HEK293 (cell line): ENCODE data around the gene TAF1L.

Experiments used
- BCL11B ChIP-seq: fragments of 450-650 bp; formaldehyde crosslinking; IDR thresholded peaks from 2 replicates; pipeline ENCODE4 v1.5.1; 2016; ENCODE audit warnings: low read depth, missing biosample characterization, missing genetic modification characterization
- CTCF ChIP-seq: fragments of 450-650 bp; formaldehyde crosslinking; IDR thresholded peaks from 2 replicates; pipeline ENCODE4 v1.5.1; 2016; ENCODE audit warnings: missing biosample characterization, missing genetic modification characterization
- IKZF3 ChIP-seq: fragments of 450-650 bp; IDR thresholded peaks from 2 replicates; pipeline ENCODE4 v1.5.0; 2018; ENCODE audit warnings: missing biosample characterization, mild to moderate bottlenecking, missing genetic modification characterization, moderate library complexity
- KLF9 ChIP-seq: fragments of 450-650 bp; formaldehyde crosslinking; IDR thresholded peaks from 2 replicates; pipeline ENCODE4 v1.5.1; 2016; ENCODE audit warnings: missing biosample characterization, missing genetic modification characterization, low read depth
- OVOL3 ChIP-seq: fragments of 450-650 bp; formaldehyde crosslinking; IDR thresholded peaks from 2 replicates; pipeline ENCODE4 v1.5.1; 2016; ENCODE audit warnings: missing biosample characterization, missing genetic modification characterization
- SETDB1 ChIP-seq: IDR thresholded peaks from one replicate; pipeline ENCODE4 v1.6.1; 2017; ENCODE audit warnings: mild to moderate bottlenecking, low read length, moderate library complexity, mixed read lengths; ENCODE audit not compliant: insufficient read length
- ZNF121 ChIP-seq: fragments of 450-650 bp; formaldehyde crosslinking; IDR thresholded peaks from 2 replicates; pipeline ENCODE4 v1.5.1; 2016; ENCODE audit warnings: missing biosample characterization, missing genetic modification characterization
- ZNF394 ChIP-seq: fragments of 450-650 bp; formaldehyde crosslinking; IDR thresholded peaks from 2 replicates; pipeline ENCODE4 v1.5.1; 2016; ENCODE audit warnings: missing biosample characterization, missing genetic modification characterization, mild to moderate bottlenecking, moderate library complexity, borderline replicate concordance
- ZNF707 ChIP-seq: fragments of 450-650 bp; formaldehyde crosslinking; IDR thresholded peaks from 2 replicates; pipeline ENCODE4 v1.5.1; 2016; ENCODE audit warnings: missing biosample characterization, missing genetic modification characterization
- TF ChIP-seq, protein P1 (sequence below): fragments of 450-650 bp; formaldehyde crosslinking; IDR thresholded peaks from 2 replicates; pipeline ENCODE4 v1.5.1; 2016; ENCODE audit warnings: missing biosample characterization, missing genetic modification characterization, low read depth
- TF ChIP-seq, protein P2 (sequence below): fragments of 450-650 bp; formaldehyde crosslinking; IDR thresholded peaks from 2 replicates; pipeline ENCODE4 v1.5.1; 2016; ENCODE audit warnings: missing biosample characterization, missing genetic modification characterization
- TF ChIP-seq, protein P3 (sequence below): fragments of 450-650 bp; IDR thresholded peaks from 2 replicates; pipeline ENCODE4 v1.5.1; 2018; ENCODE audit warnings: missing biosample characterization, mild to moderate bottlenecking, missing genetic modification characterization

- TF ChIP-seq ZNF394 (tag by site-specific recombination) = no peak
- no peak for TF ChIP-seq ZNF707 (tag by site-specific recombination)
- no peak for TF ChIP-seq CTCF (tag by site-specific recombination)
- TF ChIP-seq BCL11B = no peak
- no peak for TF ChIP-seq SETDB1
- TF ChIP-seq, protein P1, sequence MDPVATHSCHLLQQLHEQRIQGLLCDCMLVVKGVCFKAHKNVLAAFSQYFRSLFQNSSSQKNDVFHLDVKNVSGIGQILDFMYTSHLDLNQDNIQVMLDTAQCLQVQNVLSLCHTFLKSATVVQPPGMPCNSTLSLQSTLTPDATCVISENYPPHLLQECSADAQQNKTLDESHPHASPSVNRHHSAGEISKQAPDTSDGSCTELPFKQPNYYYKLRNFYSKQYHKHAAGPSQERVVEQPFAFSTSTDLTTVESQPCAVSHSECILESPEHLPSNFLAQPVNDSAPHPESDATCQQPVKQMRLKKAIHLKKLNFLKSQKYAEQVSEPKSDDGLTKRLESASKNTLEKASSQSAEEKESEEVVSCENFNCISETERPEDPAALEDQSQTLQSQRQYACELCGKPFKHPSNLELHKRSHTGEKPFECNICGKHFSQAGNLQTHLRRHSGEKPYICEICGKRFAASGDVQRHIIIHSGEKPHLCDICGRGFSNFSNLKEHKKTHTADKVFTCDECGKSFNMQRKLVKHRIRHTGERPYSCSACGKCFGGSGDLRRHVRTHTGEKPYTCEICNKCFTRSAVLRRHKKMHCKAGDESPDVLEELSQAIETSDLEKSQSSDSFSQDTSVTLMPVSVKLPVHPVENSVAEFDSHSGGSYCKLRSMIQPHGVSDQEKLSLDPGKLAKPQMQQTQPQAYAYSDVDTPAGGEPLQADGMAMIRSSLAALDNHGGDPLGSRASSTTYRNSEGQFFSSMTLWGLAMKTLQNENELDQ (tag by site-specific recombination) = no peak
- no peak for TF ChIP-seq IKZF3
- TF ChIP-seq OVOL3 (tag by site-specific recombination) = no peak
- TF ChIP-seq, protein P2, sequence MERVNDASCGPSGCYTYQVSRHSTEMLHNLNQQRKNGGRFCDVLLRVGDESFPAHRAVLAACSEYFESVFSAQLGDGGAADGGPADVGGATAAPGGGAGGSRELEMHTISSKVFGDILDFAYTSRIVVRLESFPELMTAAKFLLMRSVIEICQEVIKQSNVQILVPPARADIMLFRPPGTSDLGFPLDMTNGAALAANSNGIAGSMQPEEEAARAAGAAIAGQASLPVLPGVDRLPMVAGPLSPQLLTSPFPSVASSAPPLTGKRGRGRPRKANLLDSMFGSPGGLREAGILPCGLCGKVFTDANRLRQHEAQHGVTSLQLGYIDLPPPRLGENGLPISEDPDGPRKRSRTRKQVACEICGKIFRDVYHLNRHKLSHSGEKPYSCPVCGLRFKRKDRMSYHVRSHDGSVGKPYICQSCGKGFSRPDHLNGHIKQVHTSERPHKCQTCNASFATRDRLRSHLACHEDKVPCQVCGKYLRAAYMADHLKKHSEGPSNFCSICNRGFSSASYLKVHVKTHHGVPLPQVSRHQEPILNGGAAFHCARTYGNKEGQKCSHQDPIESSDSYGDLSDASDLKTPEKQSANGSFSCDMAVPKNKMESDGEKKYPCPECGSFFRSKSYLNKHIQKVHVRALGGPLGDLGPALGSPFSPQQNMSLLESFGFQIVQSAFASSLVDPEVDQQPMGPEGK = no peak
- TF ChIP-seq KLF9 (tag by site-specific recombination) = no peak
- TF ChIP-seq ZNF121 (tag by site-specific recombination) = no peak
- TF ChIP-seq, protein P3, sequence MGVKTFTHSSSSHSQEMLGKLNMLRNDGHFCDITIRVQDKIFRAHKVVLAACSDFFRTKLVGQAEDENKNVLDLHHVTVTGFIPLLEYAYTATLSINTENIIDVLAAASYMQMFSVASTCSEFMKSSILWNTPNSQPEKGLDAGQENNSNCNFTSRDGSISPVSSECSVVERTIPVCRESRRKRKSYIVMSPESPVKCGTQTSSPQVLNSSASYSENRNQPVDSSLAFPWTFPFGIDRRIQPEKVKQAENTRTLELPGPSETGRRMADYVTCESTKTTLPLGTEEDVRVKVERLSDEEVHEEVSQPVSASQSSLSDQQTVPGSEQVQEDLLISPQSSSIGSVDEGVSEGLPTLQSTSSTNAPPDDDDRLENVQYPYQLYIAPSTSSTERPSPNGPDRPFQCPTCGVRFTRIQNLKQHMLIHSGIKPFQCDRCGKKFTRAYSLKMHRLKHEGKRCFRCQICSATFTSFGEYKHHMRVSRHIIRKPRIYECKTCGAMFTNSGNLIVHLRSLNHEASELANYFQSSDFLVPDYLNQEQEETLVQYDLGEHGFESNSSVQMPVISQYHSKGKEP (tag by site-specific recombination) = no peak
Measured at GRCh38 chr9:32584784-32585183, 50.7 kb downstream of the TAF1L start.
